GM13976 (cell line): ENCODE results near the gene RO60.

Experiments used
- DNase-seq: peaks from one replicate; pipeline ENCODE4 v3.0.0; 2012; ENCODE audit warnings: low spot score
- in situ Hi-C: fragments of 300-500 bp; cut with MboI; formaldehyde crosslinking; loops from one replicate; pipeline ENCODE4 v1.12.0; 2022; ENCODE audit warnings: low sequenced_read_pairs, mixed read lengths, inconsistent platforms; ENCODE audit not compliant: unreplicated experiment
- TF ChIP-seq, protein P1 (sequence below): IDR thresholded peaks from 2 replicates; pipeline ENCODE4 v1.5.1; 2012; ENCODE audit warnings: borderline replicate concordance, mild to moderate bottlenecking; ENCODE audit not compliant: insufficient read depth; ENCODE audit errors: extremely low read depth, missing control alignments, control extremely low read depth

The RO60 gene

DNA sequence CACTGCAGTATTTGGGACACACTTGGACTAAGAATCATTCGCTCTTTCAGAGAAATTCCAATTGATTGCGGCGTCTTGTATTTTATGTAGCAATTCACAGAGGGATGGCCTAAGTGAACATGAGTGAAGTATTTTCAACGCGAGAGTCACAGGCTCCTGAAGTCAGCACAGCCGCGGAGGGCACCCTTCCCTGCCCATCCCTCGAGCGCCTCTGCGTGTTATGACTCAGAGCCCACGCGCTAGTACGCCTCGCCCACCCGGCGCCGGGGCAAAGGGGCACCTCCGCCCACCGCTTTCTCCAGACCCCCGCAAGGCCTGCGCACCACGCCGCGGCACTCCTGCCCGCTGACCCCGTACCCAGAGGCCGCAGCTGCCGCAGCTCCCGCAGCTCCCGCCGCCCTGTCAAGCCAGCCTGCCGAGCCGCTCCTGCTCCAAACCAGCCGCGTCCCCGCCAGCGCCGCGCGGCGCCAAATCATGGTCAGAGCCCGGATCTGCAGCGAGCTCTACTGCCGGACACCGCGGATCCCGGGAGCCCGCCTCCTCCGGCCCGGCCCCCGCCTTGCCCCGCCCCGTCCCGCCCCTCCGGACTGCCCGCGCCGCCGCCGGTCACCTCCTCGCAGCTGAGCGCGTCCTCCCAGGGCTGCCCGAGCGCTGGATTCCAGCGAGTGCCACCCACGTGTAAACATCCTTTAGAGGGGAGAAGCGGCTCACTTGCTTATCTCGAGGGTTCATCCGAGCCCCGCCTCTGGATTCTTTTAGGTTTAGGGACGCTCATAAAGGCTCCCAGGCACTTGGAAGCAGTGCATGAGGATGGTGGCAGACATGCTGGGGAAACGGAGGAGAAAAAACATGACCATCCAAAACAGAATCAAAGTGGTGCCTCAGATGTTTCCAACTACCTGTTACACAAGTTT, 45.8 kb downstream of the RO60 start, which contains the start of gene GLRX2:
GLRX2 (minus strand) TSS at position 508 of the 914 bp plus-strand sequence; CDS start at position 476, 32 bp downstream.
- DNase-seq, result peak; percentile 96
- in situ Hi-C loops, result loop anchor here (25.0 kb wide), 1 partner anchor 293 kb away; the partner anchor contains the start of gene RGS2
- TF ChIP-seq, protein P1, sequence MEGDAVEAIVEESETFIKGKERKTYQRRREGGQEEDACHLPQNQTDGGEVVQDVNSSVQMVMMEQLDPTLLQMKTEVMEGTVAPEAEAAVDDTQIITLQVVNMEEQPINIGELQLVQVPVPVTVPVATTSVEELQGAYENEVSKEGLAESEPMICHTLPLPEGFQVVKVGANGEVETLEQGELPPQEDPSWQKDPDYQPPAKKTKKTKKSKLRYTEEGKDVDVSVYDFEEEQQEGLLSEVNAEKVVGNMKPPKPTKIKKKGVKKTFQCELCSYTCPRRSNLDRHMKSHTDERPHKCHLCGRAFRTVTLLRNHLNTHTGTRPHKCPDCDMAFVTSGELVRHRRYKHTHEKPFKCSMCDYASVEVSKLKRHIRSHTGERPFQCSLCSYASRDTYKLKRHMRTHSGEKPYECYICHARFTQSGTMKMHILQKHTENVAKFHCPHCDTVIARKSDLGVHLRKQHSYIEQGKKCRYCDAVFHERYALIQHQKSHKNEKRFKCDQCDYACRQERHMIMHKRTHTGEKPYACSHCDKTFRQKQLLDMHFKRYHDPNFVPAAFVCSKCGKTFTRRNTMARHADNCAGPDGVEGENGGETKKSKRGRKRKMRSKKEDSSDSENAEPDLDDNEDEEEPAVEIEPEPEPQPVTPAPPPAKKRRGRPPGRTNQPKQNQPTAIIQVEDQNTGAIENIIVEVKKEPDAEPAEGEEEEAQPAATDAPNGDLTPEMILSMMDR, result no peak

GRCh38 chr1:193105821-193106177, 46.4 kb downstream of the RO60 start:
- in situ Hi-C loops, result loop anchor here (25.0 kb wide), 1 partner anchor 293 kb away; the partner anchor contains the start of gene RGS2
- DNase-seq, result peak; percentile 36
- TF ChIP-seq, protein P1, result no peak

GRCh38 chr1:193108471-193108870, 49.1 kb downstream of the RO60 start:
- no peak for DNase-seq
- TF ChIP-seq, protein P1, result no peak
- in situ Hi-C loops, result loop anchor here (25.0 kb wide), 1 partner anchor 296 kb away; the partner anchor contains the start of gene RGS2
